Right renal pelvis (tissue), 4 donors: ENCODE measurements around the gene PPP1CC. TPM values are rescaled to one million over a fixed set of nuclear protein-coding genes. Genes with fewer than 3 reads are reported as not detected.
"Not testable (repeated sequence)": the region's sequence is repeated elsewhere in the genome, so short reads cannot be mapped to it uniquely, and the experiment has no call there.

Experiments
- DNase-seq, 4 donors: peaks; one replicate each; pipeline ENCODE4 v3.0.0-alpha.2; 2013; ENCODE audit warnings: low read depth in 4 of 4, low spot score in 3 of 4, missing footprints in 1 of 4
- polyA plus RNA-seq, 4 donors: library from polyadenylated mRNA; unstranded; fragments of 120-200 nt; gene quantifications; one replicate each; pipeline ENCODE4 v1.2.1, GENCODE V29; 2013; ENCODE audit not compliant: insufficient read length in 4 of 4

PPP1CC gene
- polyA plus RNA-seq, 4 donors = 165 to 212 (median 208) TPM

- DNase-seq = no peak
Observed at GRCh38 chr12:110726708-110727369, 15.9 kb downstream of the PPP1CC start.

- no peak for DNase-seq
Observed at GRCh38 chr12:110726028-110726427, 16.7 kb downstream of the PPP1CC start.

- no peak for DNase-seq
Observed at GRCh38 chr12:110725267-110725666, 17.4 kb downstream of the PPP1CC start.

GRCh38 chr12:110722892-110723291, 19.8 kb downstream of the PPP1CC start:
- not testable (repeated sequence) for DNase-seq

- no peak for DNase-seq
Observed at GRCh38 chr12:110721570-110721969, 21.1 kb downstream of the PPP1CC start.

- DNase-seq = no peak
Observed at GRCh38 chr12:110720516-110720915, 22.2 kb downstream of the PPP1CC start.

- DNase-seq = no peak
Observed at GRCh38 chr12:110718222-110718908, 24.3 kb downstream of the PPP1CC start.

- DNase-seq = no peak
Observed at GRCh38 chr12:110717037-110717436, 25.7 kb downstream of the PPP1CC start.

GRCh38 chr12:110708917-110709316, 33.8 kb downstream of the PPP1CC start:
- DNase-seq = no peak

- no peak for DNase-seq
Observed at GRCh38 chr12:110705309-110705708, 37.4 kb downstream of the PPP1CC start.

- DNase-seq = no peak
Observed at GRCh38 chr12:110704750-110705149, 37.9 kb downstream of the PPP1CC start.

GRCh38 chr12:110704231-110704630, 38.5 kb downstream of the PPP1CC start:
- no peak for DNase-seq

GRCh38 chr12:110702081-110702480, 40.6 kb downstream of the PPP1CC start:
- DNase-seq = no peak

- no peak for DNase-seq
Observed at GRCh38 chr12:110699591-110700445, 42.9 kb downstream of the PPP1CC start.

- DNase-seq = peak in 2 of 4 donors; percentile 33 to 43
Observed at GRCh38 chr12:110698171-110698902, 44.4 kb downstream of the PPP1CC start.

- no peak for DNase-seq
Observed at GRCh38 chr12:110697236-110697635, 45.5 kb downstream of the PPP1CC start.

GRCh38 chr12:110696283-110696682, 46.4 kb downstream of the PPP1CC start:
- no peak for DNase-seq

GRCh38 chr12:110694330-110694901, 48.3 kb downstream of the PPP1CC start:
- no peak for DNase-seq

GRCh38 chr12:110693731-110694130, 49.0 kb downstream of the PPP1CC start:
- DNase-seq = no peak

- DNase-seq = no peak
Observed at GRCh38 chr12:110690127-110690430, 52.6 kb downstream of the PPP1CC start.
